NOMO-1 treated with dmso at 0.1 percent for 144 hours (cell line): ENCODE measurements around the gene CRB3.

Source experiments
- DNase-seq: peaks from one replicate; lab custom pipeline; 2025; ENCODE audit not compliant: unreplicated experiment; lab: John Stamatoyannopoulos, UW

The CRB3 gene

GRCh38 chr19:6431891-6432290 is 32.2 kb upstream of the CRB3 start:
- DNase-seq = no peak

DNA sequence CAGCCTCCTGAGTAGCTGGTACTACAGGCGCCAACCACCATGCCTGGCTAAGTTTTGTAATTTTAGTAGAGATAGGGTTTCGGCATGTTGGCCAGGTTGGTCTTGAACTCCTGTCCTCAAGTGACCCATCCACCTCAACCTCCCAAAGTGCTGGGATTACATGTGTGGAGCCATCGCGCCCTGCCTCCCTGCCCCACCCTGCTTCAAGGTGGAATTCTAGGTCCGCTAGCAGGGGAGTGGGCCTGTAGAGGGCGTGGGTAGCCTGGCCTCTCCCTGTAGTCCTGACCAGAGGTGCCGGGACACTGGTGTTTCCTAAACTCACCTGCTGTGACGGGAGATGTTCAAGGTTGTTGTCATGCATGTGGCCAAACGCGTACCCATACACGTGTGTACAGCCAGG is 30.9 kb upstream of the CRB3 start:
- no peak for DNase-seq

- no peak for DNase-seq
Observed at GRCh38 chr19:6433663-6434062, 30.4 kb upstream of the CRB3 start, which contains the start of gene SLC25A41. SLC25A41 (minus strand) TSS chr19:6433763; CDS start chr19:6433693, 70 bp downstream.

DNA sequence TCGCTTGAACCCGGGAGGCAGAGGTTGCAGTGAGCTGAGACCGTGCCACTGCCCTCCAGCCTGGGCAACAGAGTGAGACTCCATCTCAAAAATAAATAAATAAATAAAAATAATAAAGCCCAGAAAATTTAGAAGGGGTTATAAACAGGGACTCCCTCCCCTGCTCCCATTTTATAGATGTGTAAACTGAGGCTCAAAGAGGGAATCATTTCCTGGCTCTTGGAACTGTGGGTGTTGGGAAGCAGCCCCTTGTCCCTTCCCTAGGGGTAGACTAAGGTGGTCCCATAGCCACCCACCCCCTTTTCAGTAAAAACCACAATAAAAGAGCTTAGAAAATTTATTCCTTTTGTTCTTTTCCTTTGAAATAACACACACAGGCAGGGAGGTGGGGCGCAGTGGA is 24.3 kb upstream of the CRB3 start:
- no peak for DNase-seq

DNA sequence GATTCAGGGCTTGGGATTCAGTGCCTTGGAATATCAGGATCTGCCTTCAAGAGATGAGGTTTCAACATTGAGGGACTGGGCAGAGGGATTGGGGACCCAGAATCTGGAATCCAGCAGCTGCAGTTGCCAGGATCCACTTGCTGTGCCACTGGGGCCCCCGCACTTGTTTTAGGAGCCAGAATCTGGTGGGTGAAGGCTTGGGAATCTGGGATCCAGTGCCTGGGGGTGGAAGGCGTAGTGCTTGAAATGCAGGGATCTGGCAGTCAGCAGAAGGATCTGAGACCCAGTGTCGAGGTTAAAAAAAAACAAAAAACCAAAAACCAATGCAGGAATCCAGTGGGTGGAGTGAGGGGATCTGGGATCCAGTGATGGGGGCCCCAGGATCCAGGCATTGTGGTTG is 23.2 kb upstream of the CRB3 start:
- no peak for DNase-seq

GRCh38 chr19:6442087-6442688 is 21.9 kb upstream of the CRB3 start:
- DNase-seq = no peak

- DNase-seq = no peak
Observed at GRCh38 chr19:6443986-6444385, 20.1 kb upstream of the CRB3 start.

- DNase-seq = no peak
Observed at GRCh38 chr19:6446452-6446851, 17.6 kb upstream of the CRB3 start.

- no peak for DNase-seq
Observed at GRCh38 chr19:6448045-6448444, 16.0 kb upstream of the CRB3 start.

DNA sequence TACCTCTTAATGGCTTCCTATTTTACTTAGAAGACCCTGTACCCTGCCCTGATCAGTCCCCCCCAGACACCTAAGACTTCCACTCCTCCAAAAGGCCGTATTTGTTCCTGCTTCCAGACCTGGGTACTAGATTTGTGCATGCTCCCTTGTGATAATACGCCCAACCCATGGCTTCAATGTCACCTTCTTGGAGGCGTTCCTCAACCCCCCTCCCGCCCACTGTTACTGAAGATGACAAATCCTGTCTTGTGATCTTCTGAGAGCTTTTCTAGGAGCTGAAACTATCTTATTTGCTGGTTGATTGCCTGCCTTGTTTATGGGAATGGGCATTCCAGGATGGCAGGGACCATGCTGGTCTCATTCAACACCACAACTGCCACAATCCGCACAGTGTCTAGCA is 13.9 kb upstream of the CRB3 start:
- DNase-seq = no peak

- no peak for DNase-seq
Observed at GRCh38 chr19:6451583-6452222, 12.4 kb upstream of the CRB3 start.

DNA sequence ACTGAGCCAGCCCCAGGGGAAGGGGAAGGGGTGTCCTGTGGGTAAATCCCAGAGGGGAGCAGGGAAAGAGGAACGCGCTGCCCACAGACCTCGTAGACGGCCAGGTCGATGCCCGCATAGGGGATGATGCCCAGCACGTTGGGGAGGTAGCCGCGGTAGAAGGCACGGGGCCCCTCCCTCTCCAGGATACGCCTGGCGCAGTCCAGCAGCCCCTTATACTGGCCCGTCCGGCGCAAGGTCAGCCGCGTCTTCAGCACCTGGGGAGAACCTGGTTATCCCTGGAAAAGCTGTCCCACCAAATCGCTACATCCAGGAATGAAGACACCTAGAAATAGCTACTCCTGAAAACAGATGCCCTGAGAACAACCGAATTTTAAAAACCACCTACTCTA is 11.9 kb upstream of the CRB3 start:
- no peak for DNase-seq

GRCh38 chr19:6452899-6453298 is 11.2 kb upstream of the CRB3 start:
- DNase-seq = no peak

- no peak for DNase-seq
Observed at GRCh38 chr19:6453951-6454565, 10.0 kb upstream of the CRB3 start.

- no peak for DNase-seq
Observed at GRCh38 chr19:6455924-6456323, 8.1 kb upstream of the CRB3 start.

DNA sequence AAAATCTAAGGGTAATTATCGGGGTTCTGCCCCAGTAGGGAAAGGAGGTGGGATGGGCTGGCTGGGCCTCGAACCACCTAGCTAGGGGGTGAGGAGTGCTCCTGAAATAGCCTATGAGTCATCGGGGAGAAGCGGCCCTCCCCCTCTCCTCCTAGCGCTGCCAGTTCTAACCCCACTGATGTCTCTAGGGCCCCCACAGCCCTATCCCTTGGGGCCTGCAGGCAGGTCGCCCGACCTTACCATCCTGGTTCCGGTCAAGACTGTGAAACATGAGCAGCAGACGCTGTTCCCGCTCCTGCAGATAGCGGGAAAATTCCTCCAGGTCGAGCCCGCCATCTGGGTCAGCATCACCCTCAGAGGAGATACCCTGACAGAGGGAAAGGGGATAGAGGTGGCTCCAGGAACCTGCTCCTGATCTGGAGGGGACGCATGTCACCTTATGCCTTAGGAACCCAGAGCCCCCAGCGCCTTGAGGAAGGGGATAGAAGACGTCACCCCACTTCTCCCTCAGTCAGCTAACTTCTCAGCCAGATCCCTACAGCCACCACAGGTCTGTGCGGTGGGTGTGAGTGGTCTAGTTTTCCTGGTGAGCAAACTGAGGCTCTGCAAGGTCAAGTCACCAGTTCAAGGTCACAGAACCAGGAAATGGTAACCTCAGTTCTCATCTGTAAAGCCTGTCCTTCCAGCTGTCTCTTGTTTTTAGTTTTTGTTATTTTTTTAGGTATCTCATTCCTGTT is 5.9 kb upstream of the CRB3 start:
- DNase-seq = no peak

GRCh38 chr19:6458695-6459261 is 5.3 kb upstream of the CRB3 start:
- DNase-seq = no peak

DNA sequence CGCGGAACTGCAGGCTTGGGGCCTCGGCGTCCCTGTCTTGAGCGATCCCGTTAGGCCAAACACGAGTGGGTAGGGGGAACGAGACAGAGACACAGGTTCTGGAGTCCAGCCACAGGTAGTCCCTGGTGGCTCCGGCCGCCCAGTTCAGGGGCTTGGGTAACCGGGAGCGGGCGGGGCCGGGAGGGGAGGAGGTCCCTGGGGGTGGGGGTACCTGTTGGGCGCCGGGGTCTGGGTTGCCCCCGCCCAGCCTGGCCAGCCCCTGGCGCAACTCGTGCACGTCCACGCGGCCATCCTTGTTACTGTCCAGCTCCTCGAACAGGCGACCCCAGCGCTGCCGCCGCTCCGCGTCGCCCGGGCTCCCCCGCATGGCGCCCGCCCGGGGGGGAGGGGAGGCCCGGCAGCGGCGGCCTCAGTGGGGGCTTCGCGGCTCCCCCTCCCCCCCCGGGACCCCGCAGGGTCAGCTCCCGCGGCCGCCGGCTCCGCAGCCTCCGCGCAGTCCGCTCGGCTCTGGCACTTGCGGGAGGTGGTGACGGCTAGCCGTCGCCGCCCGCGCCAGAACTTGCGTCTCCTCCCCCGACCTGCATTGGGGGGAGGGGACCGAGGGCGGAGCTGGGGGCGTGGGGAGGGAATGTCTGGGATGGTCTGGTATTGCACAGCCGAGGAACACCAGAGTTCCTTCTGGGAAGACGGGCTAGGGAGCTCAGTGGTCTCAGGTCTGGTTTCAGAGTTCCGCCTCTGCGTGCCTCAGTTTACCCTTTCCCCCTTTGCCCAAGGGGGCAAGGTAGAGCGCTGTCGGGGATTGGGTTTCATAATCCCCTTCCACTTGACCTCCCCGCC is 4.6 kb upstream of the CRB3 start, which contains the start of gene SLC25A23:
Gene SLC25A23 (minus strand): TSS at position 531 of the 837 bp plus-strand sequence. CDS start 164 bp downstream, at position 367.
- peak; percentile 75 for DNase-seq

GRCh38 chr19:6460099-6460884 is 3.8 kb upstream of the CRB3 start:
- peak; percentile 99 for DNase-seq

- DNase-seq = no peak
Observed at GRCh38 chr19:6465006-6465405, 935 bp downstream of the CRB3 start.
